Liver (tissue), 3 donors: ENCODE measurements around the gene SELENOF.

ENCODE experiments used
- ATF3 ChIP-seq: IDR thresholded peaks from 2 replicates; pipeline ENCODE4 v1.6.1; 2016; ENCODE audit warnings: antibody characterized with exemption
- CTCF ChIP-seq: fragments of 150-350 bp; IDR thresholded peaks from 2 replicates; pipeline ENCODE4 v1.5.1; 2017; ENCODE audit warnings: improper control_type of control experiment, low read depth, low read length; ENCODE audit not compliant: missing input control
- FOXA1 ChIP-seq: IDR thresholded peaks from 2 replicates; pipeline ENCODE4 v1.6.1; 2016; ENCODE audit warnings: antibody characterized with exemption
- GABPA ChIP-seq, 2 donors: IDR thresholded peaks in 1 of 2; conservative IDR thresholded peaks in 1 of 2; 2 replicates each; pipeline ENCODE4 v1.6.1; 2016; ENCODE audit warnings: antibody characterized with exemption in 2 of 2, mild to moderate bottlenecking in 1 of 2, moderate library complexity in 1 of 2
- JUND ChIP-seq, 2 donors: IDR thresholded peaks; 2 replicates each; pipeline ENCODE4 v1.6.1; 2016; ENCODE audit warnings: antibody characterized with exemption in 2 of 2
- RAD21 ChIP-seq, 2 donors: IDR thresholded peaks; 2 replicates each; pipeline ENCODE4 v1.6.1; 2016; ENCODE audit warnings: antibody characterized with exemption in 2 of 2, mild to moderate bottlenecking in 2 of 2
- REST ChIP-seq: IDR thresholded peaks from 2 replicates; pipeline ENCODE4 v1.6.1; 2016; ENCODE audit warnings: antibody characterized with exemption, mild to moderate bottlenecking
- TAF1 ChIP-seq: conservative IDR thresholded peaks from 2 replicates; pipeline ENCODE4 v1.6.1; 2016; ENCODE audit warnings: antibody characterized with exemption, mild to moderate bottlenecking
- ZBTB33 ChIP-seq: IDR thresholded peaks from 2 replicates; pipeline ENCODE4 v1.6.1; 2016; ENCODE audit warnings: antibody characterized with exemption
- donor health status: healthy.
- donor health status: healthy.

GRCh38 chr1:86955678-86956077 is 41.8 kb upstream of the SELENOF start:
- TF ChIP-seq CTCF = no peak
- TF ChIP-seq FOXA1 = no peak
- no peak for TF ChIP-seq GABPA (IDR thresholded peaks at IDR 0.05 in 1 of 2, conservative IDR thresholded peaks at IDR 0.05 in 1 of 2)
- TF ChIP-seq ATF3 = no peak
- TF ChIP-seq ZBTB33 = no peak
- no peak for TF ChIP-seq TAF1
- no peak for TF ChIP-seq REST
- TF ChIP-seq RAD21 (IDR thresholded peaks at IDR 0.05) = no peak
- TF ChIP-seq JUND (IDR thresholded peaks at IDR 0.05) = no peak
